ENCODE results near the gene NARF. TPM values are rescaled to one million over a fixed set of nuclear protein-coding genes. Genes with fewer than 3 reads are reported as not detected.

The NARF gene
- total and polyA plus RNA-seq, 2 experiments from 2014 or later: 113 to 215 TPM

DNA sequence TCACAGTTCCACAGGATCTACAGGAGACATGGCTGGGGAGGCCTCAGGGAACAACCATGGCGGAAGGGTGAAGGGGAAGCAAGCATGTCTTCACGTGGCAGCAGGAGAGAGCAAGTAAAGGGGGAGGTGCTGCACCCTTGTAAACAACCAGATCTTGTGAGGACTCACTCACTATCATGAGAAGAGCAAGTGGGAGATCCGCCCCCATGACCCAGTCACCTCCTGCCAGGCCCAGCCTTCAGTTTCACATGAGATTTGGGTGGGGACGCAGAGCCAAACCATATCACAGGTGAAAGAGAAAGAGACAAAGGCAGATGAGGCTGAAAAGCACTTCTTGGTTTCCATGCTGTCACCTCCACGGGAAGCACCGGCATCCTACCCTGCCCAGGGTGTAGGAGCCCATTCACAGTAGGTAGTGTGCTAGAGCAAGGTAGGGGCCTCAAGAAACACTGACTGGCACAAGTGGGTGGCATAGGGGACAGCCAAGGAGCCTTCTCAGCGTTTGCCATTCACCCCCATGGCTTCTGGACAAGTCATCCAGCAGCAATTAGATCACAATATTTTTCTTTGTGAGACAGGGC is 6.6 kb downstream of the NARF start:
- Histone ChIP-seq H3K36me3 (peaks cover 63% of the 10 kb centered on the region), H3K9me3 (ENCODE audit: low read depth) (no peaks in the 10 kb centered on the region), H3K4me1 (ENCODE audit: low read depth) (peaks cover 15% of the 10 kb centered on the region), H3K27me3 (no peaks in the 10 kb centered on the region), H3K4me3 (no peak overlapping the region), H3K27ac (no peak overlapping the region)
- TF ChIP-seq, protein P1, sequence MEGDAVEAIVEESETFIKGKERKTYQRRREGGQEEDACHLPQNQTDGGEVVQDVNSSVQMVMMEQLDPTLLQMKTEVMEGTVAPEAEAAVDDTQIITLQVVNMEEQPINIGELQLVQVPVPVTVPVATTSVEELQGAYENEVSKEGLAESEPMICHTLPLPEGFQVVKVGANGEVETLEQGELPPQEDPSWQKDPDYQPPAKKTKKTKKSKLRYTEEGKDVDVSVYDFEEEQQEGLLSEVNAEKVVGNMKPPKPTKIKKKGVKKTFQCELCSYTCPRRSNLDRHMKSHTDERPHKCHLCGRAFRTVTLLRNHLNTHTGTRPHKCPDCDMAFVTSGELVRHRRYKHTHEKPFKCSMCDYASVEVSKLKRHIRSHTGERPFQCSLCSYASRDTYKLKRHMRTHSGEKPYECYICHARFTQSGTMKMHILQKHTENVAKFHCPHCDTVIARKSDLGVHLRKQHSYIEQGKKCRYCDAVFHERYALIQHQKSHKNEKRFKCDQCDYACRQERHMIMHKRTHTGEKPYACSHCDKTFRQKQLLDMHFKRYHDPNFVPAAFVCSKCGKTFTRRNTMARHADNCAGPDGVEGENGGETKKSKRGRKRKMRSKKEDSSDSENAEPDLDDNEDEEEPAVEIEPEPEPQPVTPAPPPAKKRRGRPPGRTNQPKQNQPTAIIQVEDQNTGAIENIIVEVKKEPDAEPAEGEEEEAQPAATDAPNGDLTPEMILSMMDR (IDR thresholded peaks at IDR 0.05; ENCODE audit: low read depth, low read length): no peak
- DNase-seq (ENCODE audit: low read depth in 1 of 2, low spot score in 1 of 2): no peak

DNA sequence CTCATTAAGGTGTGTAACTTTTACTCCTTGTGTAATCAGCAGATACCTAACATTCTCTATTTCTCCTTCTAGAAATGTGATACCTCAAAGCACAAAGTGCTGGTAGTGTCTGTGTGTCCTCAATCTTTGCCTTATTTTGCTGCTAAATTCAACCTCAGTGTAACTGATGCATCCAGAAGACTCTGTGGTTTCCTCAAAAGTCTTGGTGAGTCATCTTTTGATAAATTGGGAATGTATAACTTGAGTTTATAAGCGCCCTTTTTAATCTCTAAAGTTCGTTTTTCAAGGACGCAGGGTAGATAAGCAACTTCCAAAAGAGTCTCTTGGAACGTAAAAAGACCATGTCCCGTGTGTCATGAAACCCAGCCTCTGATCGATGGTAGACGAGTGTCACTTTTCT is 10.2 kb downstream of the NARF start:
- no peaks in the 10 kb centered on the region for H3K9me3 ChIP-seq (ENCODE audit: low read depth)
- H3K4me1 ChIP-seq (ENCODE audit: low read depth): no peaks in the 10 kb centered on the region
- no peak overlapping the region for H3K27ac ChIP-seq
- TF ChIP-seq, protein P1 (IDR thresholded peaks at IDR 0.05; ENCODE audit: low read depth, low read length): no peak
- peaks cover 66% of the 10 kb centered on the region for H3K36me3 ChIP-seq
- H3K4me3 ChIP-seq: no peak overlapping the region
- no peaks in the 10 kb centered on the region for H3K27me3 ChIP-seq
- DNase-seq (ENCODE audit: low read depth in 1 of 2, low spot score in 1 of 2): peak in 1 of 2 donors; percentile 41

DNA sequence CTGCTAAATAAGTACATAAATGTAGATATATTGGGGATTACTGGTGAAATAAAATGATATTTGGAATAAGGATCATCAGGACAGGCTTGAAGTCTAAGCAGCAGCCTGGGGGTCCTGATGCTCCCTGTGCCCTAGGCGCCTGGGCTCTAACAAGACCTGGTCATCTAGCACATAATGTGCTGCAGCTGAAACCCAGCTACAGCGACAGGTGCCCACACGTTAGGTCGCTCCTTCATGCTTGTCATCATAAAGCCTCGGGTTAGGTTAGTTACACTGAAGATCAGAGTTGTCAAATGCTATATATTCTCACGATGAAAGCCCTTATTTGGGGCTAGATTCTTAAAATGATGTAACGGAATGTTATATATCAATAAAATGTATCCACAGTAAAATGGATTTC is 11.5 kb downstream of the NARF start:
- Histone ChIP-seq H3K4me3 (no peak overlapping the region), H3K36me3 (peaks cover 69% of the 10 kb centered on the region)

DNA sequence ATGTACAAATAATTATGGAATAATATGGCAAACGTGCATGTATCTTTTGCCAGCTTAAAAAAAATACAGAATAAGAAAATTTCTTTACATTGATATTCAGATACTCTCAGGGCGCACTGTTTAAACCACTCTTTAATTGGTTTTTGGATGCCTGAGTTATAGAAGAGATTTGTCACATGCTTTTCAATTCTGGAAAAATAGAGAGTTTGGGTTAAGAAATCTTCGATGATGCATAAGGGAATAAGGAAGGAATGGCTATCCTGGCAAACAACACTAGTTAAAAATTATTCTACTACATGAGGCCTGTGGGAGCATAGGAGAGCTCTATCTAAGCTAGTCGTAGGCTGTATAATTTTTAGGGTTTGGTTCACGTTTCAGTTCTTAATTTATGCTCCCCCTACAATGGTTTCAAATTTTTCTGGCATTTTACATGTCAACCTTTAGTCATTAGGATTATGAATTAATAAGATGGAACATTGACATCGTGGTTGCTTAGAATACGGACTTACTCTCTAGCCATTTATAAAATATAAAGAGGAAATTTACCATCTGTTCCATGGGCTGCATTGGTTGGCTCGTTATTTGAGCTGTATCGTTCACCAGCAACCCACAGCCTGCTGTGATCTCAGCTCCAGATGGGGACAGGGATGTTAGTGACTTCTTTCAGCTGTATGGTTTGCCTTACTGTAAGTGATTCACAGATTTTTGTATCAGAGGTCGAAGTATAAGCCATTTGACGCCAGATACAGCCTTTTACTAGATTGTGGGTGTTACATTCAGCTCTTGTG is 15.9 kb downstream of the NARF start:
- Histone ChIP-seq H3K27me3 (no peaks in the 10 kb centered on the region), H3K4me3 (no peak overlapping the region), H3K9me3 (ENCODE audit: low read depth) (no peaks in the 10 kb centered on the region), H3K27ac (no peak overlapping the region), H3K36me3 (peaks cover 51% of the 10 kb centered on the region), H3K4me1 (ENCODE audit: low read depth) (no peaks in the 10 kb centered on the region)
- TF ChIP-seq, protein P1 (IDR thresholded peaks at IDR 0.05; ENCODE audit: low read depth, low read length): no peak
- no peak for DNase-seq (ENCODE audit: low read depth in 1 of 2, low spot score in 1 of 2)

More for the DNA sequence above, 11.5 kb downstream of the NARF start:
- no peak for DNase-seq (ENCODE audit: low read depth in 1 of 2, low spot score in 1 of 2)
- no peaks in the 10 kb centered on the region for H3K27me3 ChIP-seq
- TF ChIP-seq, protein P1 (IDR thresholded peaks at IDR 0.05; ENCODE audit: low read depth, low read length): no peak
- no peaks in the 10 kb centered on the region for H3K4me1 ChIP-seq (ENCODE audit: low read depth)
- no peaks in the 10 kb centered on the region for H3K9me3 ChIP-seq (ENCODE audit: low read depth)
- H3K27ac ChIP-seq: no peak overlapping the region

DNA sequence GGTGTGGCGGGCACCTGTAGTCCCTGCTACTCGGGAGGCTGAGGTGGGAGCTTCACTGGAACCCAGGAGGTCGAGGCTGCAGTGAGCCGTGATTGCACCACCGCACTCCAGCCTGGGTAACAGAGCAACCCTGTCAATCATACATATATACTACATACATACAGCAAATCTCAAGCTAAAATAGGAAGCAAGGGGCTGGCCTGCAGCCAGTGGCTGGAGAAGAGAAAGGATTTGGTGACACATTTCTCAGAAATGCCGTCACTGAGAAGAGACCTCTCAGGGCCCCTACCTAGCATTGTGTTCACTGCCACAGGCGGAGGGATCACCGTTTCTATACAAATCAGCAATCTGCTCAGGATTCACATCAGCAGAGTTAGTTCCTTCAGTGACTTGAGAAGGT is 16.9 kb downstream of the NARF start:
- no peaks in the 10 kb centered on the region for H3K27me3 ChIP-seq
- DNase-seq (ENCODE audit: low read depth in 1 of 2, low spot score in 1 of 2): no peak
- no peaks in the 10 kb centered on the region for H3K4me1 ChIP-seq (ENCODE audit: low read depth)
- H3K36me3 ChIP-seq: peaks cover 58% of the 10 kb centered on the region
- TF ChIP-seq, protein P1 (IDR thresholded peaks at IDR 0.05; ENCODE audit: low read depth, low read length): no peak
- no peaks in the 10 kb centered on the region for H3K9me3 ChIP-seq (ENCODE audit: low read depth)
- no peak overlapping the region for H3K27ac ChIP-seq
- H3K4me3 ChIP-seq: no peak overlapping the region

Measured in cardiac muscle cell (in vitro differentiated cells and primary cell).